ENCODE data around the gene BRK1. TPM values are rescaled to one million over a fixed set of nuclear protein-coding genes. Genes with fewer than 3 reads are reported as not detected.

BRK1 gene
- total and polyA plus RNA-seq, 4 donors: 28.3 to 82.2 (median 67.9) TPM

- TF ChIP-seq CTCF (IDR thresholded peaks at IDR 0.05; ENCODE audit: low read depth, low read length, missing input control) (no peak), HNF4A (conservative IDR thresholded peaks at IDR 0.05) (no peak)
Measured at GRCh38 chr3:10119376-10119775, 3.9 kb downstream of the BRK1 start (continued).

GRCh38 chr3:10121064-10121463 is 5.6 kb downstream of the BRK1 start:
- TF ChIP-seq RXRA (IDR thresholded peaks at IDR 0.05) (no peak), ATF3 (IDR thresholded peaks at IDR 0.05) (no peak), HNF4G (IDR thresholded peaks at IDR 0.05) (no peak)
- no peak overlapping the region for H3K27ac ChIP-seq (ENCODE audit: low read depth in 1 of 2, low read length in 2 of 2)
- no peaks in the 10 kb centered on the region for H3K9me3 ChIP-seq (ENCODE audit: control insufficient read depth in 4 of 4, low read length in 3 of 4)
- no peak overlapping the region for H3K4me3 ChIP-seq (ENCODE audit: low read depth in 1 of 3, low read length in 3 of 3)
- no peak for DNase-seq (ENCODE audit: low spot score)
- H3K4me1 ChIP-seq (ENCODE audit: control insufficient read depth in 4 of 4, insufficient read depth in 4 of 4, low read length in 3 of 4): peaks cover 3 to 11% (median 10%) of the 10 kb centered on the region in 4 donors
- H3K27me3 ChIP-seq (ENCODE audit: control insufficient read depth in 4 of 4, insufficient read depth in 4 of 4, low read length in 3 of 4): no peaks in the 10 kb centered on the region
- peaks cover 4 to 16% (median 10%) of the 10 kb centered on the region in 4 donors for H3K36me3 ChIP-seq (ENCODE audit: control insufficient read depth in 4 of 4, insufficient read depth in 3 of 4, low read depth in 1 of 4, low read length in 3 of 4)
- WGBS: 94% methylated on average over 2 of the region's 2 CpGs
- H3K9ac ChIP-seq (ENCODE audit: low read depth in 1 of 2, low read length in 2 of 2): no peak overlapping the region

- H3K27ac ChIP-seq (ENCODE audit: low read depth in 1 of 2, low read length in 2 of 2): no peak overlapping the region
- DNase-seq (ENCODE audit: low spot score): no peak
- no peak overlapping the region for H3K9ac ChIP-seq (ENCODE audit: low read depth in 1 of 2, low read length in 2 of 2)
- H3K9me3 ChIP-seq (ENCODE audit: control insufficient read depth in 4 of 4, low read length in 3 of 4): no peaks in the 10 kb centered on the region
- no peak overlapping the region for H3K4me3 ChIP-seq (ENCODE audit: low read depth in 1 of 3, low read length in 3 of 3)
- TF ChIP-seq ZBTB33 (IDR thresholded peaks at IDR 0.05) (no peak), HNF4G (IDR thresholded peaks at IDR 0.05) (no peak), CTCF (IDR thresholded peaks at IDR 0.05; ENCODE audit: low read depth, low read length, missing input control) (no peak), FOXA2 (IDR thresholded peaks at IDR 0.05) (no peak), TAF1 (conservative IDR thresholded peaks at IDR 0.05) (no peak), RXRA (IDR thresholded peaks at IDR 0.05) (no peak), REST (IDR thresholded peaks at IDR 0.05) (no peak), HNF4A (conservative IDR thresholded peaks at IDR 0.05) (no peak), EGR1 (IDR thresholded peaks at IDR 0.05; ENCODE audit: low read depth in 2 of 2) (no peak), RAD21 (IDR thresholded peaks at IDR 0.05) (no peak), FOXA1 (IDR thresholded peaks at IDR 0.05) (no peak), YY1 (IDR thresholded peaks at IDR 0.05) (no peak), SP1 (IDR thresholded peaks at IDR 0.05) (no peak), GABPA (IDR thresholded peaks at IDR 0.05 in 1 of 2, conservative IDR thresholded peaks at IDR 0.05 in 1 of 2) (no peak), JUND (IDR thresholded peaks at IDR 0.05) (no peak), NR2F2 (IDR thresholded peaks at IDR 0.05) (no peak), ATF3 (IDR thresholded peaks at IDR 0.05) (no peak), MAX (IDR thresholded peaks at IDR 0.05) (no peak)
- no peaks in the 10 kb centered on the region for H3K27me3 ChIP-seq (ENCODE audit: control insufficient read depth in 4 of 4, insufficient read depth in 4 of 4, low read length in 3 of 4)
- H3K4me1 ChIP-seq (ENCODE audit: control insufficient read depth in 4 of 4, insufficient read depth in 4 of 4, low read length in 3 of 4): no peaks in the 10 kb centered on the region
- 96% methylated on average over 4 of the region's 4 CpGs for WGBS
- H3K36me3 ChIP-seq (ENCODE audit: control insufficient read depth in 4 of 4, insufficient read depth in 3 of 4, low read depth in 1 of 4, low read length in 3 of 4): peaks cover 8 to 25% (median 19%) of the 10 kb centered on the region in 4 donors
Measured at GRCh38 chr3:10122724-10123123, 7.2 kb downstream of the BRK1 start.

Measured in liver (tissue), 9 donors.